Astrocyte of the spinal cord (primary cell): ENCODE measurements around the gene PFDN6.
A peak's percentile ranks its signal among the peaks of the same experiment; 100 is the strongest.

ENCODE experiments used
- DNase-seq: peaks from one replicate; pipeline ENCODE4 v3.0.0; 2011; ENCODE audit warnings: low read depth, low spot score
- H3K4me3 ChIP-seq: 2 replicates; pipeline ENCODE4 v1.5.1; 2011; ENCODE audit warnings: low read depth, mild to moderate bottlenecking, low read length, moderate library complexity
- in situ Hi-C: cut with HindIII; loops from 2 replicates; pipeline ENCODE4 v1.10.0; 2017; ENCODE audit warnings: low sequenced_read_pairs
- TF ChIP-seq, protein P1 (sequence below): IDR thresholded peaks from 2 replicates; pipeline ENCODE4 v1.5.1; 2012; ENCODE audit warnings: low read depth, mild to moderate bottlenecking, low read length, inconsistent platforms

Gene PFDN6

DNA sequence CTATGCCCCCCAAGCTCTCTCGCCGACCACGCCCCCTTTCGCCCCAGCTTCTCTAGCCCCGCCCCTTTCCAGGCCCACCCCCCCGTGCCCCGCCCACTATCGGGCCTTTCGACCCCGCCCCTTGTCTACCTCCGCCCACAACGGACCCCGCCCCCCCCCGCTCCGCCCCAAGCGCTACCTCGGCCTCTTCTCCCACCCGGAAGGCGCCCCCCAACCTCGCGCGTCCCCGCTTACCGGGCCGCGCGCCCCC, 27.9 kb downstream of the PFDN6 start:
- in situ Hi-C loops, result no loop called here
- TF ChIP-seq, protein P1, sequence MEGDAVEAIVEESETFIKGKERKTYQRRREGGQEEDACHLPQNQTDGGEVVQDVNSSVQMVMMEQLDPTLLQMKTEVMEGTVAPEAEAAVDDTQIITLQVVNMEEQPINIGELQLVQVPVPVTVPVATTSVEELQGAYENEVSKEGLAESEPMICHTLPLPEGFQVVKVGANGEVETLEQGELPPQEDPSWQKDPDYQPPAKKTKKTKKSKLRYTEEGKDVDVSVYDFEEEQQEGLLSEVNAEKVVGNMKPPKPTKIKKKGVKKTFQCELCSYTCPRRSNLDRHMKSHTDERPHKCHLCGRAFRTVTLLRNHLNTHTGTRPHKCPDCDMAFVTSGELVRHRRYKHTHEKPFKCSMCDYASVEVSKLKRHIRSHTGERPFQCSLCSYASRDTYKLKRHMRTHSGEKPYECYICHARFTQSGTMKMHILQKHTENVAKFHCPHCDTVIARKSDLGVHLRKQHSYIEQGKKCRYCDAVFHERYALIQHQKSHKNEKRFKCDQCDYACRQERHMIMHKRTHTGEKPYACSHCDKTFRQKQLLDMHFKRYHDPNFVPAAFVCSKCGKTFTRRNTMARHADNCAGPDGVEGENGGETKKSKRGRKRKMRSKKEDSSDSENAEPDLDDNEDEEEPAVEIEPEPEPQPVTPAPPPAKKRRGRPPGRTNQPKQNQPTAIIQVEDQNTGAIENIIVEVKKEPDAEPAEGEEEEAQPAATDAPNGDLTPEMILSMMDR, result no peak
- DNase-seq, result no peak
- H3K4me3 ChIP-seq, result peak overlapping the region; percentile 58

DNA sequence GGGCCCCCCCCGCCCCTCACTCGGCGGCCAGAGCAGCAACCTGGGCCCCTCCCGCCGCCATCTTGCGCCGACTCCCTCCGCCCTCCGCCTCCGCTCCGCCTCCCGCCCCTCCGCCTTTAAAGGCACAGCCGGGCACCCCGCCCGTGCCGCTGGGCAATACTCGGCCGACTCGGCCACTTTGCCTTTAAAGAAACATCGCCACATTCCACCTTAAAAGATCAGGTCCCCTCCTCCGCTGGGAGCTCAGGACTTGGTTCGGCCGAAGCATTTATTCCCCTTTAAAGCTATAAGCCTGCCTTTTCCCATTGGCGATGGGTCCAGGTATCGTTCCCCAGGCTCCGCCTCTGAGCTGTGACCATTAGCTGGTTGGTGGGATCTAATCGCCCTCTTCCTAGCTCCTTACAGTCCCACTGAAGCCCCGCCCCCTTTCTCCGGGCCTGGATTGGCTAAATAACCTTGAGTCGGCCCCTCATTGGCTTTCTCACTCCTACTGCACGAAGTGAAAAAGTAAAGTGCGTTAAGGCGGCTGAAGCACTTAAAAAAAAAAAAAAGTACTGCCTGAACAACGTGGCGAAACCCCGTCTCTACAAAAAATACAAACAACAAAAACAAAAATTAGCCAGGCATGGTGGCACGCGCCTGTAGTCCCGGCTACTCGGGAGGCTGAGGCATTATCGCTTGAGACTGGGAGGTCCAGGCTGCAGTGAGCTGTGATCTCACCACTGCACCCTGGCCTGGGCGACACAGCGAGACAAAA, 28.4 kb downstream of the PFDN6 start, which contains the start of gene ZBTB22:
Gene ZBTB22, minus strand, starts transcription at position 76 of the 757 bp plus-strand sequence. CDS start 828 bp downstream, outside the sequence.
- peak; percentile 99 for DNase-seq
- in situ Hi-C loops, result no loop called here
- TF ChIP-seq, protein P1, result no peak
- H3K4me3 ChIP-seq, result peak within 1 kb of the TSS; percentile 58

DNA sequence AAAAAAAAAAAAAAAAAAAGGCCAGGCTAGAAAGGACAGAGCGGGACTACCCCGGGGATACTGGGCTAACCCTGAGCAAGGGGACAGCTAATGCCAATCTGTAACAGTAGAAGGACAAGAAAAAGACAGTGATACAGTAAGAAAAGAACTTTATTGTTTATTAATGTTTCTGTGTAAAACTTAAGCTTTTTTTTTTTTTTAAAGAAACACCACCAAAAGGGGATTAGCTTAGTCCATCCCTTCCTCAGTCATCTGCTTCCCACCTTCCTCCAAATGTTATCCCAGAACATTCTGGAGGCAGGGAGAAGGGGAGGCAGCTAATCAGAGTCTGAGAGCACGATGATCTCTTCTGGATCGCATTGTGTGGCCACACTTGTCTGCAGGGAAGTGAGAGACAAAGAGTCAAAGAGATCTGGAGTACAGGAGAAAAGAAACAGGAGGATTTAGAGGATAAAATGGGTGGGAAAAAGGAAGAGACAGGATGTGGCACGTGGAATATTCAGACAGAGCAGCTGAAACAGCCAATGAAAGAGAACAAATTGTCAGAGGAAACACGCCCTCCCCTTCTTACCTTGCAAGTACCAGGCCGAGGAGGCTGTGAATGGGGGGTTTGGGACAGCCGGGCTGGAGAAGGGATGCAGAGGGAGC, 29.1 kb downstream of the PFDN6 start:
- peak overlapping the region; percentile 58 for H3K4me3 ChIP-seq
- no peak for DNase-seq
- in situ Hi-C loops, result no loop called here
- TF ChIP-seq, protein P1, result no peak

DNA sequence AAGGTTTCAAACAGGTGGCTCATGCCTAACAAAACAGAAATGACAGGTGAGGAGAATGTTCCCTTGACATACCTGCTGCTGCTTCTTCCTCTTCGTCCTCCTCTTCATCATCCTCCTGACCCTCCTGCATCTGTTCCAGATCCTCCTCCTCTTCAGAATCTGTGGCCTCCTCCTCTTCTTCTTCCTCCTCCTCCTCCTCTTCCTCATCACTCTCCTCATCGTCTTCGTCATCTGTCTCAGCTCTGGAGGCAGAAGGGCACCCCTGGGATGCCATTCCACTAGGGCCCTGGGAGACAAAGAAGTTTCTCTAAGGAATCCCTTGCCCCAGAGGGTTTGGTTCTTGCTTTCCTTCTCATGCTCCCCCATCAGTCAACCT, 30.5 kb downstream of the PFDN6 start:
- TF ChIP-seq, protein P1, result no peak
- in situ Hi-C loops, result no loop called here
- H3K4me3 ChIP-seq, result no peak overlapping the region
- peak; percentile 4 for DNase-seq

DNA sequence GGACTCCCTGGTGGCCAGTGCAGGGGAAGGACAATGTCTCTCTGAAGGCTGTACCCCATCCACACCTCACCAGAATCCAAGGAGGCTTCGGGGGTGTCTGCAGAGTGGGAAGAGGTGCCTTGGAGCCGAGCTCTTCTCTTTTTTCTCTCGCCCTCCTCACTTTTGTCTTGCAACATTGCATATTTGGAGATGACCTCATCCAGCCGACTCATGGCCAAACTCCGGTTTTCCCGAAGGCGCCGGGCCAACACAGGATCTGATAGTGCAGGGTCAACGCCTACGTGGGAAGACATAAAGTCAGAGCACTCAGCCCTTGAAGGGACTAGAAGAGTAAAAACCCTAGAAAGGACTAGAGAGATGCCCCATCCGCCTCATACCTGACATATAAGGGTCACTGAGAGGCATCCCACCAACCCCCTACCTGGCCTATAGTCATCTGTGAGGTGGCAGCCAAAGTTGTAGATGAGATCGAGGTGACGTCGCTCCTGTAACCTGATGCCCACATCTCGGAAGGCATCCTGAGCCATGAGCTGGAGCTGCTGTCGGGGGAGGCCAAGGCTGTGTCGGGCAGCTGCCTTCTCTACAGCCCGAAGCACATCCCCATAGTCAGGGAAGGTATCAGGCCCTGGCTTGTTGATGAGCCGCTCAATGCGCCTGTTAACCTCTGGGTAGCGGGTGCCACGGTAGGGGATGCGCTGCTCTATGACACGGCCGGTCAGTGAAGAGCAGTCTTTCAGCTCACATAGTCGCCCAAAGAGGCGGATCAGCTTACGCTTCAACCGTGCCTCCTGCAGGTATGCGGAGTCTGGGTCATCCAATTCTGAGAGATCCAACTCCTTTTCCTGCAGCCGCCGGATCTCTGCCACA, 31.1 kb downstream of the PFDN6 start:
- H3K4me3 ChIP-seq, result no peak overlapping the region
- in situ Hi-C loops, result no loop called here
- peak; percentile 87 for DNase-seq
- TF ChIP-seq, protein P1, result no peak

DNA sequence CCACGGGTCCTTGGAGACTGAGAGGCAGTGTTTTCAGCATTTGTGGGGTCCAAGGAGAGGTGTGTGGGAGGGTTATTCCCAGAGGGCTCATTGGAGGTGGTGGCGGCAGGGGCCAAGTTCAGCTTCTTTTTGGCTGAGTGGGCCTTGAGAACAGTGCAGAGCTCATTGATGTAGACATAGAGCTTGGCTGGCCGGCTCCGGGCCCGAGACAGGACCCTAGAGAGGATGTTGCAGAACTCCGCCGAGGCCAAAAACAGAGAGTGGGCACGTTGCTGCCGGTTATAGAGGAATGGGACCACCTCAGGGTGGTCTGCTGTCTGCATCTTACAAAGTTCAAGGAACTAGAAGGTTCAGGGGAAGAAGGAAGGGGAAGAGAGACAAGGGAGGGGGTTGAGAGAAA, 31.8 kb downstream of the PFDN6 start:
- TF ChIP-seq, protein P1, result no peak
- in situ Hi-C loops, result no loop called here
- peak overlapping the region; percentile 75 for H3K4me3 ChIP-seq
- no peak for DNase-seq
